ENCODE results near the gene MARCHF2.

Gene MARCHF2

DNA sequence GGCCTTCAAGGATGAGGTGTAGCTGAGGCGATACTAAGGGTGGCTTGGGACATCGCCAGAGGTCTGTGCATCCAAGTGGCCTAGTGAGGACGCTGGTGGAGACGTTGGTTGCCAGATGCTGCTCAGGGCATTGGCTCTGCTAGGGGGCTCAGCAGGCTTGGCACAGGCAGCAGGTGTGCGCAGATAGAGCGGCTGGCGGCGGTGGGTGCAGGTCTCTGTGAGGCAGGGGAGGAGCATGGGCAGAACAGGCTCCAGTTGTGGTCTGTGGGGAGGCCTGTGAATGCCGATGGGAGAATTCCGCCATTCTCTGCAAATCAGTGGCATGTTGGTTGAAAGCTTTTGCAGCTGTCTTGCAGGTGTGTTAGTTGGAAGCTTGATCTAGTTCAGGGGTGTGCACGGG lies 68.1 kb downstream of the MARCHF2 start:
- TF ChIP-seq, protein P1, sequence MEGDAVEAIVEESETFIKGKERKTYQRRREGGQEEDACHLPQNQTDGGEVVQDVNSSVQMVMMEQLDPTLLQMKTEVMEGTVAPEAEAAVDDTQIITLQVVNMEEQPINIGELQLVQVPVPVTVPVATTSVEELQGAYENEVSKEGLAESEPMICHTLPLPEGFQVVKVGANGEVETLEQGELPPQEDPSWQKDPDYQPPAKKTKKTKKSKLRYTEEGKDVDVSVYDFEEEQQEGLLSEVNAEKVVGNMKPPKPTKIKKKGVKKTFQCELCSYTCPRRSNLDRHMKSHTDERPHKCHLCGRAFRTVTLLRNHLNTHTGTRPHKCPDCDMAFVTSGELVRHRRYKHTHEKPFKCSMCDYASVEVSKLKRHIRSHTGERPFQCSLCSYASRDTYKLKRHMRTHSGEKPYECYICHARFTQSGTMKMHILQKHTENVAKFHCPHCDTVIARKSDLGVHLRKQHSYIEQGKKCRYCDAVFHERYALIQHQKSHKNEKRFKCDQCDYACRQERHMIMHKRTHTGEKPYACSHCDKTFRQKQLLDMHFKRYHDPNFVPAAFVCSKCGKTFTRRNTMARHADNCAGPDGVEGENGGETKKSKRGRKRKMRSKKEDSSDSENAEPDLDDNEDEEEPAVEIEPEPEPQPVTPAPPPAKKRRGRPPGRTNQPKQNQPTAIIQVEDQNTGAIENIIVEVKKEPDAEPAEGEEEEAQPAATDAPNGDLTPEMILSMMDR (IDR thresholded peaks at IDR 0.05), result no peak

DNA sequence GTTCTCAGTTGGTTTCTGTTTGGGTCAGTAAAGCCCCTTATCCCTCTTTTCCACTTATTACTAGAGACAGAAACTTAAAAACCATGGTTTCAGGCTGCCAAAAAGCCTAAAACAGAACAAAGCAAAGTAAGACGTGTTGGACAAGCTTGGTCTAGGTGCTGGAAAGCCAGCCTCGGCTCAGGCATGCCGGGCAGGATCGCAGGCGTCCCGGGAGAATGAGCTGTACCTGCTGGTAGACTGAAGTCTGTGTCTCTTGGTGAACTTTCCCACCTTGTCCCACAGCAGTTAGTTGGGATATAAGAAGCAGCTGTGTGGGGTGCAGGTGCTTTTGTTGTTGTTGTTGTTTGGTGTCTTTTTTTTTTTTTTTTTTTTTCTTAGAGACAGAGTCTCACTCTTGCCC lies 68.5 kb downstream of the MARCHF2 start:
- TF ChIP-seq, protein P1 (IDR thresholded peaks at IDR 0.05), result no peak

DNA sequence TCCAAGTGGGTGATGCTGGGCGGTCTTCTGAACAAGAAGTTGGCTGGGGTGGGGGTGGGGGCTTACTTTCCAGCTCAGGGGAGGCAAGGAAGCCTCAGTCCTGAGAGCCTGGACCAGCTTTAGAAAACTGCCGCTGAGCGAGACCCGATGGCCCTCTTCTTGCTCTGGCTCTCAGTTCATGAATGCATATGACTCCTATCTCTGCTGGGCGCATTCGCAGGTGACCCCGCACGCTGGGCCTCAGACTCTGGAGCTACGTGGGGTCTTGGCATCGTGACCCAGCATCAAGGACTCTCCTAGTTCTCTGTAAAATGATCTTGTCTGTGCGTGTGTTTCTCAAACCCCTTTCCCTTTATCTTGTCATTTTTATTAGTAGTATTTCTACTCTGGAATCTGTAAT lies 69.6 kb downstream of the MARCHF2 start:
- TF ChIP-seq, protein P1 (IDR thresholded peaks at IDR 0.05), result no peak

DNA sequence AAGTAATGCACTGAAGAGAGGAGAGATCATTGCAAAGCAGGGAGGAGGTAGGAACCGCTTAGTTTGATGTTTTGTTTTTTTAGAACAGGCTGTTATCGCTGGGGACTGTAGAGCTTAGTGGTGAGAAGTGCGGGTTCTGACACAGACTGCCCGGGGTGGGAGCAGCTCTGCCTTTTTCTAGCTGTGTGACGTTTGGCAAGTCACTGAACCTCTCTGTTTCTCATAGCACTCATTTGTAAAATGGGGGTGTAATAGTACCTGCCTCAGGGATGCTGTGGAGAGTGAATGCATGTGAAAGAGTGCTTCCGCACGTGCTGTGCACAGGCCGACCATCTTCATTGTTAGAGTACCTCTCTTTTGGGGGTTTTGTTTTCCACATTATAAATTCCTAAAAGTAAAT lies 70.1 kb downstream of the MARCHF2 start:
- TF ChIP-seq, protein P1 (IDR thresholded peaks at IDR 0.05), result no peak

DNA sequence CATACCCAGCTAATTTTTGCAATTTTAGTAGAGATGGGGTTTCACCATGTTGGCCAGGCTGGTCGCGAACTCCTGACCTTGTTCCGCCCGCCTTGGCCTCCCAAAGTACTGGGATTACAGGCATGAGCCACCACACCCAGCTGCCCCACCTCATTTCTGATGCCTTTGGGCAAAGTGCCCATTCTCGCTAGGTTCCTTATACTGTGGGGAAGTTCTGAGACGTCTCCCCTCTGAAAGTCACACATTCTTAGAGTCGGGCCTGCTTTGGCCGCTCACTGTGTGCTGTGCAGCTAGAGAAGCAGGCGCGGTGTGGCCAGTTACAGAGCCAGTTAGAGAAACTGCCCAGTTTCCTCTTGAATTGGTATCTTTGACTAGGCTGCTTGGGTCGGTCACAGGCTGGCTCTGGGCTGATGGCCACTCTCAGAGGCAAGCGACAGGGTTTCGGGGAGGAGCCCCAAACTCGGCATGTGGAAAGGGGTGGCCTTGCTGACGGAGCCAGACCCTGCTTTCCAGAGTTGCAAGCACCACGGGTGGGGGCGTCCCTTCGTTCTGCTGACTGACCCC lies 71.3 kb downstream of the MARCHF2 start:
- TF ChIP-seq, protein P1 (IDR thresholded peaks at IDR 0.05), result no peak

DNA sequence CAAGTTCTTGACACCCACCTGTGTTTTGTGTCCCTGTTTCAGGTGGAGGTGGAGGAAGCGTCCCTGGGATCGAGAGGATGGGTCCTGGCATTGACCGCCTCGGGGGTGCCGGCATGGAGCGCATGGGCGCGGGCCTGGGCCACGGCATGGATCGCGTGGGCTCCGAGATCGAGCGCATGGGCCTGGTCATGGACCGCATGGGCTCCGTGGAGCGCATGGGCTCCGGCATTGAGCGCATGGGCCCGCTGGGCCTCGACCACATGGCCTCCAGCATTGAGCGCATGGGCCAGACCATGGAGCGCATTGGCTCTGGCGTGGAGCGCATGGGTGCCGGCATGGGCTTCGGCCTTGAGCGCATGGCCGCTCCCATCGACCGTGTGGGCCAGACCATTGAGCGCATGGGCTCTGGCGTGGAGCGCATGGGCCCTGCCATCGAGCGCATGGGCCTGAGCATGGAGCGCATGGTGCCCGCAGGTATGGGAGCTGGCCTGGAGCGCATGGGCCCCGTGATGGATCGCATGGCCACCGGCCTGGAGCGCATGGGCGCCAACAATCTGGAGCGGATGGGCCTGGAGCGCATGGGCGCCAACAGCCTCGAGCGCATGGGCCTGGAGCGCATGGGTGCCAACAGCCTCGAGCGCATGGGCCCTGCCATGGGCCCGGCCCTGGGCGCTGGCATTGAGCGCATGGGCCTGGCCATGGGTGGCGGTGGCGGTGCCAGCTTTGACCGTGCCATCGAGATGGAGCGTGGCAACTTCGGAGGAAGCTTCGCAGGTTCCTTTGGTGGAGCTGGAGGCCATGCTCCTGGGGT lies 72.7 kb downstream of the MARCHF2 start:
- TF ChIP-seq, protein P1 (IDR thresholded peaks at IDR 0.05), result no peak

DNA sequence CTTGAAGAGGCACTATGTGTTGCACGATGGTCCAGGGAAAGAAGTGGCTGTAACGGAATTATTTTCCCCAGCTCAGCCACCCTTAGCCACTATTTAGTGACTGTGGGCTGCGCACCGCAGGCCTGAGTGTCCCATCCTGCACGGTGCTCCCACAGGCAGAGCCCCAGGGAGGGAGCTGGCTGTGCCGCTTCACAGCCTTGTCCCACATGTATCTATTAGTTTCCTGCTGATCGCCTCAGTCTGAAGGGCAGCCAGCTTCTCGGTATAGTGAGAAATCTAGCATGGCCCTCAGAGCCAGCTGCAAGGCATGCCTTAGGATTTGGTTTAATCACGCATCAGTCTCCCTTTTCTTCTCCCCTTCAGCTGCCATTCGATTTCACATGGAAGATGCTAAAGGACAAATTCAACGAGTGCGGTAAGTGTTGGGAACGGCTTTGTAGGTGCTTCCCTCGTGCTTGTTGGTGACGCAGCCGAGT lies 73.6 kb downstream of the MARCHF2 start:
- TF ChIP-seq, protein P1 (IDR thresholded peaks at IDR 0.05), result no peak

Data from LNCAP (cell line).